H1 (cell line): Measurements from ENCODE around the gene ARHGEF10L. TPM values are rescaled to one million over a fixed set of nuclear protein-coding genes. Genes with fewer than 3 reads are reported as not detected.
A peak's percentile ranks its signal among the peaks of the same experiment; 100 is the strongest.

Experiments used
- ATF2 ChIP-seq: IDR thresholded peaks from 2 replicates; pipeline ENCODE4 v1.6.1; 2012; ENCODE audit warnings: low read length, inconsistent platforms
- CBX5 ChIP-seq: fragments of 300-800, 300-1000 bp; sonication (generic); IDR thresholded peaks from 2 replicates; pipeline ENCODE4 v1.7.1; 2016; ENCODE audit warnings: antibody characterized with exemption, low read length, low read depth
- CHD2 ChIP-seq: IDR thresholded peaks from 2 replicates; pipeline ENCODE4 v1.6.1; 2012; ENCODE audit warnings: low read length, improper control_type of control experiment
- HDAC2 ChIP-seq, 2 experiments: fragments of 300-600 bp in 1 of 2; sonication (generic) in 1 of 2; IDR thresholded peaks; 2 replicates each; pipeline ENCODE4 v1.6.1; 2011 to 2012; ENCODE audit warnings: low read depth in 2 of 2, low read length in 2 of 2, mild to moderate bottlenecking in 2 of 2, moderate library complexity in 2 of 2, borderline replicate concordance in 1 of 2, inconsistent platforms in 1 of 2
- HDAC6 ChIP-seq: IDR thresholded peaks from one replicate; pipeline ENCODE4 v1.7.1; 2012; ENCODE audit warnings: low read depth, mild to moderate bottlenecking, inconsistent platforms, low read length, moderate library complexity
- JUN ChIP-seq: IDR thresholded peaks from 2 replicates; pipeline ENCODE4 v1.6.1; 2011; ENCODE audit warnings: low read depth, mild to moderate bottlenecking, improper control_type of control experiment, low read length
- KDM1A ChIP-seq: fragments of 200-600, 300-600 bp; sonication (generic); IDR thresholded peaks from 2 replicates; pipeline ENCODE4 v1.7.1; 2016; ENCODE audit warnings: mild to moderate bottlenecking, low read length, borderline replicate concordance
- KDM4A ChIP-seq: IDR thresholded peaks from one replicate; pipeline ENCODE4 v1.7.1; 2012; ENCODE audit warnings: low read depth, mild to moderate bottlenecking, moderate library complexity, low read length, inconsistent platforms; ENCODE audit not compliant: severe bottlenecking
- NANOG ChIP-seq: IDR thresholded peaks from 2 replicates; pipeline ENCODE4 v1.6.1; 2011; ENCODE audit warnings: low read length, low read depth, mild to moderate bottlenecking, inconsistent platforms; ENCODE audit not compliant: insufficient read depth, poor library complexity, severe bottlenecking
- POLR2AphosphoS5 ChIP-seq: IDR thresholded peaks from 2 replicates; pipeline ENCODE4 v1.6.1; 2011; ENCODE audit warnings: low read depth, low read length
- POU5F1 ChIP-seq: IDR thresholded peaks from 2 replicates; pipeline ENCODE4 v1.6.1; 2011; ENCODE audit warnings: low read depth, mild to moderate bottlenecking, low read length, moderate library complexity
- RXRA ChIP-seq: IDR thresholded peaks from 2 replicates; pipeline ENCODE4 v1.6.1; 2011; ENCODE audit warnings: low read depth, mild to moderate bottlenecking, low read length, moderate library complexity; ENCODE audit not compliant: insufficient read depth
- SIN3A ChIP-seq, 2 experiments: IDR thresholded peaks in 1 of 2; conservative IDR thresholded peaks in 1 of 2; 2 replicates each; pipeline ENCODE4 v1.6.1; 2011 to 2012; ENCODE audit warnings: low read length in 2 of 2, improper control_type of control experiment in 1 of 2, low read depth in 1 of 2, mild to moderate bottlenecking in 1 of 2
- SIRT6 ChIP-seq: IDR thresholded peaks from one replicate; pipeline ENCODE4 v1.7.1; 2012; ENCODE audit warnings: low read length, inconsistent platforms
- SP1 ChIP-seq: IDR thresholded peaks from 2 replicates; pipeline ENCODE4 v1.6.1; 2011; ENCODE audit warnings: low read depth, low read length
- SUZ12 ChIP-seq: fragments of 200-600 bp; sonication (generic); IDR thresholded peaks from 2 replicates; pipeline ENCODE4 v1.6.1; 2012; ENCODE audit warnings: mild to moderate bottlenecking, inconsistent platforms, low read length, moderate library complexity, mixed read lengths
- TCF12 ChIP-seq: IDR thresholded peaks from 2 replicates; pipeline ENCODE4 v1.6.1; 2011; ENCODE audit warnings: low read depth, mild to moderate bottlenecking, low read length
- polyA plus RNA-seq, 7 experiments: library from polyadenylated mRNA; depleted of rRNA in 3 of 7; stranded (reverse) in 5 of 7; unstranded in 2 of 7; fragments of >200 nt in 5 of 7; fragments of 200-250 nt in 2 of 7; gene quantifications; 1 replicate in 5 of 7; 2 replicates in 1 of 7; 4 replicates in 1 of 7; pipeline versions ENCODE4 v1.2.1 to v1.2.3, GENCODE V29; 2011 to 2013; ENCODE audit warnings: missing spikeins in 2 of 7, mixed read lengths in 2 of 7
- total RNA-seq: library from RNA; stranded (reverse); fragmentation: NEBNext Ultra II Directional; extraction: Animal tissue kit (Norgen Biotek cat#: 25700); gene quantifications from 2 replicates; pipeline ENCODE4 v1.2.1, GENCODE V29; 2021
- TF ChIP-seq, protein P1 (sequence below): IDR thresholded peaks from 2 replicates; pipeline ENCODE4 v1.6.1; 2012; ENCODE audit warnings: inconsistent platforms
- TF ChIP-seq, protein P2 (sequence below): IDR thresholded peaks from 2 replicates; pipeline ENCODE4 v1.6.1; 2012; ENCODE audit warnings: inconsistent platforms

The ARHGEF10L gene
- total and polyA plus RNA-seq, 2 of the 8 experiments (the other 6 are each of a cell fraction or from before 2014, with no cell fraction given), result 33.6 to 39.6 TPM

DNA sequence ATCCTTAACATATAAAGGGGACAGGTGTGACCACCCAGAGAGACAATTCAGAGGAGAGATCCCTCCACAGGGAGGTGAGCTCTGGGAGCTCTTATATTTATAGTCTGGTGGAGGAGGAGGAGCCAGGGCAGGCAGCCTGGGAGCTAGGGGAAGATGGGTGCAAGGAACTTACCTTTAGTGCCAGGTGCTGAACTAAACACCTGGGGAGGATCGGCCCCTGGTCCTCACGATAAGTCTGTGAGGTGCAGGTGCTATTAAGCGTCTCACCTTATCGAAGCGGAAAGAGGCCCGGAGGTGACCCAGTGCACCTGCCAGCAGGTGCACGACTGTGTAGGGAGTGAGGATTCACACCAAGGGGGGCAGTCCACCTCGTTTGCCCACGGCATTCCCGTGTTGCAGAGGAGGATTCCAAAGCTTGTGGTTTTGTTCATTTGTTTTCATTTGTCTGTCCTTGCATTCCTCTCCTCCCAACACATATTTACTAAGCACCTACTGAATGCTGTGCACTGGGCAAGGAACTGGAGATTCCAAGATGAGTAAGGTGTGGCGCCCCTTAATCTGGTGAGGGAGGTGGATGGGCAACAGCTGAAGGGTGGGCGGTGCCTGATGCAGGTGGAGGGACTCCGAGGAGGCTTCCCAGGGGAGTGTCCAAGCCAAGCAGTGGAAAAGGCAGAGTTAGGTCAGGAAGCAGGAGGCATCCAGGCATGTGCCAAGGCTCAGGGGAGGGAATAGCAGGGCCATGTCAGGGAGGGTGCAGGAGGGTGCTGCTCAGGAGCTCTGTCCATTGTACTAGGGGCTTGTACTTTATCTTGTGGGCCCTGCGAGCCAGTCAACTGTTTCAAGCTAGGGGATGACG is 11.5 kb downstream of the ARHGEF10L start (continued):
- TF ChIP-seq CHD2, result no peak
- TF ChIP-seq JUN, result no peak
- 0 out of 2 replicates have a peak, but pooled peaks have one; percentile 32 for TF ChIP-seq TCF12
- no peak for TF ChIP-seq HDAC6
- TF ChIP-seq ATF2, result no peak
- TF ChIP-seq, protein P1, sequence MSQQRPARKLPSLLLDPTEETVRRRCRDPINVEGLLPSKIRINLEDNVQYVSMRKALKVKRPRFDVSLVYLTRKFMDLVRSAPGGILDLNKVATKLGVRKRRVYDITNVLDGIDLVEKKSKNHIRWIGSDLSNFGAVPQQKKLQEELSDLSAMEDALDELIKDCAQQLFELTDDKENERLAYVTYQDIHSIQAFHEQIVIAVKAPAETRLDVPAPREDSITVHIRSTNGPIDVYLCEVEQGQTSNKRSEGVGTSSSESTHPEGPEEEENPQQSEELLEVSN, result no peak
- TF ChIP-seq, protein P2, sequence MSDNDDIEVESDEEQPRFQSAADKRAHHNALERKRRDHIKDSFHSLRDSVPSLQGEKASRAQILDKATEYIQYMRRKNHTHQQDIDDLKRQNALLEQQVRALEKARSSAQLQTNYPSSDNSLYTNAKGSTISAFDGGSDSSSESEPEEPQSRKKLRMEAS, result no peak
- 0 out of 4 replicates have a peak, but pooled peaks of 1 of the 2 experiments have one; percentile 16 for TF ChIP-seq HDAC2 (IDR thresholded peaks at IDR 0.05; ENCODE audit: borderline replicate concordance in 1 of 2, low read depth in 2 of 2, low read length in 2 of 2)
- TF ChIP-seq POU5F1, result no peak
- no peak for TF ChIP-seq NANOG
- no peak for TF ChIP-seq RXRA
- no peak for TF ChIP-seq CBX5
- no peak for TF ChIP-seq SIN3A (conservative IDR thresholded peaks at IDR 0.05 in 1 of 2, IDR thresholded peaks at IDR 0.05 in 1 of 2; ENCODE audit: low read depth in 1 of 2, low read length in 2 of 2)
- TF ChIP-seq SIRT6, result no peak
- TF ChIP-seq POLR2AphosphoS5, result peak; percentile 21; the same call in 1 of the 2 replicates
- no peak for TF ChIP-seq SUZ12
- TF ChIP-seq KDM4A, result no peak
- TF ChIP-seq SP1, result peak; percentile 15; the same call in 1 of the 2 replicates
- no peak for TF ChIP-seq KDM1A
